HG02840 (cell line): ENCODE data around the gene RBP3.

ENCODE experiments used
- ATAC-seq: cut with Tn5 transposase; IDR thresholded peaks from one replicate; pipeline ENCODE4 v1.9.1; 2021; ENCODE audit warnings: mild to moderate bottlenecking, moderate library complexity, moderate number of reproducible peaks; ENCODE audit not compliant: unreplicated experiment, low FRiP score

Gene RBP3

GRCh38 chr10:47317251-47317650, 30.9 kb upstream of the RBP3 start:
- no peak for ATAC-seq

- ATAC-seq, result no peak
Measured at GRCh38 chr10:47318706-47319105, 29.5 kb upstream of the RBP3 start.

GRCh38 chr10:47319784-47320183, 28.4 kb upstream of the RBP3 start:
- ATAC-seq, result no peak

DNA sequence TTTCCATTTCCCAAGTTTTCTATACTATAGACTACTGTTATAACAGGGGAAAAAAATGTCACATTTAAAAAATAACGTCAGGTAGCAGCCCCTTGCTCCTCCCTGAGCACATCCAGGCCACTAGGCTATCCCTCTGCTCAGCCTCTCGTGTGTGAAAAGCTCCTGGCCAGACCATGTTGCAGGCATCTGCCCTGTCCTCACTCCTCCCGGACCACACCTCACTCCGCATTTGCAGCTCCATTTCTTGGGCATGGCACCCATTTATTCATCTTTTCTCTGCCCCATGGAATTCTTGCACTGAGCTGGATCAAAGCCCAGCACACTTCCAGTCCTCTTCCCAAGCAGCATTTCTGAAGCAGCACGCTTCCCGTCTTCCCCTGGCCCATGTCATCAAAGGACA, 27.4 kb upstream of the RBP3 start:
- no peak for ATAC-seq

- no peak for ATAC-seq
Measured at GRCh38 chr10:47321521-47322195, 26.5 kb upstream of the RBP3 start.

GRCh38 chr10:47322300-47323061, 25.7 kb upstream of the RBP3 start, which contains the start of gene GDF2:
Gene GDF2 (plus strand): TSS chr10:47322454. CDS start chr10:47322669, 215 bp downstream.
- no peak for ATAC-seq

DNA sequence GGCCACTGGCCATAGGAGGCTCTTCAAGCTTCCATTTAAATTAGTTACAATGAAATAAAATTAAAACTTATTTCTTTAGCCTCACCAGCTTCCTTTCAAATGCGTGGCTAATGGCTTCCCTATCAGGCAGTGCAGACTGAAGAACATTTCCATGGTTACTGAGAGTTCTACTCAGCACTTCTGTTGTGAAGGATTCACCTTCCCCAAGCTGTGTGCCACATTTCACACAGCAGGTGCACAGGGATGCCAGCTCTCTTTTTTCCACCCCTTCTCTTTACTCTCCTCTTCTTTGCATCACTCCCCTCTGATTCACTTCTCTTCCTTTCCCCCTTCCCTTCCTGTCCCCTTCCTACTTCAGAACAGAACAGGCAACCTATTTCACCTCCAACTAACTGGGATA, 25.1 kb upstream of the RBP3 start:
- no peak for ATAC-seq

DNA sequence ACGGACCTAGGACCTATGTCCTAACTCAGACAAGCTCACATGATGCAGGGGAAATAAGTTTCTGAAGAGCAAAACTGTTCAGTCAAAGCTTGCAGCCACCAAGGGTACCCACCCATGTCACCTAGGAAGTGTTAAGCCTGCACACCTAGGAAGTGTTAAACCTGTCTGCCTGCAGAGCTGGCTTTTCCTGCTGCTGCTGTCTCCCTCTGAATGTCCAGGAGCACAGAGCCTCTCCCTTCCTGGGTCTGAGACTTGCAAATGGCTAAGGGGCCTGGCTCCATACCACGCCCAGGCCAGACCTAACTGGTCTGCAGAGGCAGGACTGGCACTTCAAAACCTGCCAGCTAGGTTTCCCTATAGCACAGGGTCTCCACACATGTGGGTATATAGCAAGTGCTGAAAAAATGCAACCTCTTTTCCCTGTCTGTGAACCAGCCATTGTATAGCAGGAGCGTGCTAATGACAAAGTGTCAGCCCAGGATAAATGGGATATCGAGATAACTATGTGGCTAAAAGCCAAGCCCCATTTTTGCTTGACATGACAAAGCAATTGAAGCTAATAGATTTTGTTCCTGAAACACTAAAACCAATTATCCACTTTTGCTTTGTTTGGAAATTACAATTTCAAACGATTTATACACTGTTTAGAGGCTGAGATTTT, 24.4 kb upstream of the RBP3 start:
- ATAC-seq, result no peak

DNA sequence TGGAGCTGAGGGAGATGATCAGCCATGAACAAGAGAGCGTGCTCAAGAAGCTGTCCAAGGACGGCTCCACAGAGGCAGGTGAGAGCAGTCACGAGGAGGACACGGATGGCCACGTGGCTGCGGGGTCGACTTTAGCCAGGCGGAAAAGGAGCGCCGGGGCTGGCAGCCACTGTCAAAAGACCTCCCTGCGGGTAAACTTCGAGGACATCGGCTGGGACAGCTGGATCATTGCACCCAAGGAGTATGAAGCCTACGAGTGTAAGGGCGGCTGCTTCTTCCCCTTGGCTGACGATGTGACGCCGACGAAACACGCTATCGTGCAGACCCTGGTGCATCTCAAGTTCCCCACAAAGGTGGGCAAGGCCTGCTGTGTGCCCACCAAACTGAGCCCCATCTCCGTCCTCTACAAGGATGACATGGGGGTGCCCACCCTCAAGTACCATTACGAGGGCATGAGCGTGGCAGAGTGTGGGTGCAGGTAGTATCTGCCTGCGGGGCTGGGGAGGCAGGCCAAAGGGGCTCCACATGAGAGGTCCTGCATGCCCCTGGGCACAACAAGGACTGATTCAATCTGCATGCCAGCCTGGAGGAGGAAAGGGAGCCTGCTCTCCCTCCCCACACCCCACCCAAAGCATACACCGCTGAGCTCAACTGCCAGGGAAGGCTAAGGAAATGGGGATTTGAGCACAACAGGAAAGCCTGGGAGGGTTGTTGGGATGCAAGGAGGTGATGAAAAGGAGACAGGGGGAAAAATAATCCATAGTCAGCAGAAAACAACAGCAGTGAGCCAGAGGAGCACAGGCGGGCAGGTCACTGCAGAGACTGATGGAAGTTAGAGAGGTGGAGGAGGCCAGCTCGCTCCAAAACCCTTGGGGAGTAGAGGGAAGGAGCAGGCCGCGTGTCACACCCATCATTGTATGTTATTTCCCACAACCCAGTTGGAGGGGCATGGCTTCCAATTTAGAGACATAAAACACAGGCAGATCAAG, 22.6 kb upstream of the RBP3 start:
- ATAC-seq, result no peak

- ATAC-seq, result no peak
Measured at GRCh38 chr10:47326306-47326926, 21.7 kb upstream of the RBP3 start.

GRCh38 chr10:47326927-47327330, 21.2 kb upstream of the RBP3 start:
- no peak for ATAC-seq

- no peak for ATAC-seq
Measured at GRCh38 chr10:47329855-47330254, 18.3 kb upstream of the RBP3 start.

- ATAC-seq, result no peak
Measured at GRCh38 chr10:47330366-47330765, 17.8 kb upstream of the RBP3 start.

- no peak for ATAC-seq
Measured at GRCh38 chr10:47330804-47331203, 17.4 kb upstream of the RBP3 start.

DNA sequence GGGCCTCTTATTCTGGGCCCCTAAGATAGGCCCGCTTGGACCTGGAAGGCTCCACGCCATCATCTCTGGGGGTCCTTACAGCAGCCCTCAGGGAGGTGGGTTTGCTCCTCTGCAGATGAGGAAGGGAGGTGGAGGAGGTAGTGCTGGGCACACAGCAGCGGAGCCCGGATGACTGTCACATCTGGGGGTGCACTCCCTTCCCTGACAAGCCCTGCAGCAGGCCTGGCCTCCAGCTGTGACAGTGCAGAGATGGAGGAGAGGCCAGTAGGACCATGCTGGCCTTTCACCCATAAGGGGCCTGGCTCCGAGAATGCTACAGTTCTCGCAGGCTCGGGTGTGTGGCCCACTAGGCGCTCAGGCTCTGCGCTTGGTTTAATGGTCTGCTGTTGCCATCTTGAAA, 16.7 kb upstream of the RBP3 start:
- ATAC-seq, result no peak

DNA sequence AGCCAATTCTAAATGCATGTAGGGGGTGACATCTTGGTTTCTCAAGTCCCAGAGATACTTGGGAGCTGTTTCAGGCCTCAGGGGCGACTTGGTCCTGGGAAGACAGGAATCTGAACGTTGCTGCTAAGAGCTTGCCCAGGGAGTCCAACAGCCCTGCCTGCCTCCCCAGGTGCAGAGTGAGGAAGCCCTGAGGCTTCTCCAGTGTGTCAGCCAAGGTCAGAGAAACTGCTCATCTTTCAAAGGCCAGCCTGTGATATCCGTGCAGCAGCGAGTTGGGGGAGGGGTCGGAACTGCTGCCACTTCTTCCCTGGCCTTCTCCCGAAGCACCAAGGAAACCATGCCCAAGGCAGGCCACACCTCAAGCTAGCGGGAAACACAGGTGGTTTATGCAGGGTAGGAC, 16.2 kb upstream of the RBP3 start:
- ATAC-seq, result no peak

DNA sequence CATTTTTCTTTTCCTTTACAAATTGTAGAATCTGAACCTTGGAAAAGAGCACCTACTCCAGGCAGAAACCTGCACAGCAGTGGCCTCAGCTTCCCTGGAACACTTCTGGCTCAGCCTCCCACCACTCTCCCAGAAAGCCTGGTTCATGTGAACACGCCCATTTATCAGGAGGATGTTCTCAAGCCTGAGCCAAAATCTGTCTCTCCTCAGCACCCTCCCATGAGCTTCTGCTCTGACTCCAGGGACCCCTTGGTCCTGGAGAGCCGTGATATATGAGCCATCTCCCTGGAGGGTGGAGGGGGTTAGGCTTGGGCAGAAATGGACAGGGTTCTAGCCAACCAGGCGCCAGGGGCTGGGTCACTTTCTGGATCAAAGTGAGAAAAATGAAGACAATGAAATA, 15.8 kb upstream of the RBP3 start:
- ATAC-seq, result no peak

DNA sequence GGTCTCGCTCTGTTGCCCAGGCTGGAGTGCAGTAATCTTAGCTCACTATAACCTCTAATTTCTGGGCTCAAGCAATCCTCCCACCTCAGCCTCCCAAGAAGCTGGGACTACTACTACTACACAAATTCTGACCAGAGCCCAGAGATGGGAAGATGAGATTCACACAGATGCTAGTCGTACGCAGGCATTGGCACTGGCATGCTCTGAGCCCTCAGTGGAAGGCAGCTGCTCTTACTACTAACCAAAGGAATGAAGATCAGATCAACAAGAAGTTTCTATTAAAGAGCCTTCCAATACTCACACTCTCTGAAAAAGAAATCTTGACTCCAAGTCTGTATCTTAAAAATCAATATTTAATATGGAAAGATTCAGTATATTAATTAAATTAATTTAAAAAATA, 15.2 kb upstream of the RBP3 start:
- ATAC-seq, result no peak

DNA sequence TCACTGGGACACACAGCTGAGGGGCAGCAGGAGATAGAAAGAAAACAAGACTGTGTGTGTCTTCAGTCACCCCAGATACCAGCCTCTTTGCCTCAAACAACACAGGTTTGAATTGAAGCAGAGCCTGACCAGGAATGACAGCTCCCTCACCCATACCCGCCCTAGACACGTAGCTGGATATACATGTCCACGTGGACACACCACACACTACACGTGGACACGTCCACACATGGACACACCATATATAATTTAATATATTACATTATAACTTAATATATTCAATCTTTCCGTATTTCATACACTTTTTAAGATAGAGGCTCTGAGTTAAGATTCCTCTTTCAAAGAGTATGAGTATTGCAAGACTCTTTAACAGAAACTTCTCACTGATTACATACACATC, 14.6 kb upstream of the RBP3 start:
- no peak for ATAC-seq
